Neural progenitor cell (in vitro differentiated cells): ENCODE data around the gene STARD3. TPM values are rescaled to one million over a fixed set of nuclear protein-coding genes. Genes with fewer than 3 reads are reported as not detected.

Experiments
- DNase-seq: peaks from one replicate; pipeline ENCODE4 v3.0.0-alpha.2; 2016; ENCODE audit warnings: low spot score
- H2AFZ ChIP-seq: fragments of 200-600 bp; sonication (generic); replicated peaks from 2 replicates; pipeline ENCODE4 v1.6.1; 2016; ENCODE audit warnings: antibody characterized with exemption
- H3F3A ChIP-seq: fragments of 200-600 bp; sonication (generic); 2 replicates; pipeline ENCODE4 v1.6.1; 2016; ENCODE audit warnings: antibody characterized with exemption, low read depth
- H3K27ac ChIP-seq: fragments of 200-600 bp; sonication (generic); 2 replicates; pipeline ENCODE4 v1.5.1; 2016; ENCODE audit warnings: mild to moderate bottlenecking
- H3K27me3 ChIP-seq: fragments of 200-600 bp; sonication (generic); 2 replicates; pipeline ENCODE4 v1.6.1; 2016; ENCODE audit warnings: mild to moderate bottlenecking, moderate library complexity
- H3K36me3 ChIP-seq: fragments of 200-600 bp; sonication (generic); 2 replicates; pipeline ENCODE4 v1.5.1; 2016
- H3K4me1 ChIP-seq: fragments of 200-600 bp; sonication (generic); 2 replicates; pipeline ENCODE4 v1.6.1; 2016; ENCODE audit warnings: mixed run types
- H3K4me2 ChIP-seq: fragments of 200-600 bp; sonication (generic); 2 replicates; pipeline ENCODE4 v1.6.1; 2016
- H3K4me3 ChIP-seq: fragments of 200-600 bp; sonication (generic); 2 replicates; pipeline ENCODE4 v1.5.1; 2016
- H3K79me2 ChIP-seq: fragments of 200-600 bp; sonication (generic); 2 replicates; pipeline ENCODE4 v1.6.1; 2016; ENCODE audit warnings: low read depth
- H3K9ac ChIP-seq: fragments of 200-600 bp; sonication (generic); 2 replicates; pipeline ENCODE4 v1.6.1; 2016
- H3K9me3 ChIP-seq: fragments of 200-600 bp; sonication (generic); 2 replicates; pipeline ENCODE4 v1.5.1; 2016; ENCODE audit warnings: low read depth
- H4K20me1 ChIP-seq: fragments of 200-600 bp; sonication (generic); 2 replicates; pipeline ENCODE4 v1.6.1; 2016; ENCODE audit warnings: low read depth
- H3K27ac Mint-ChIP-seq: 3 replicates; pipeline ENCODE4 v1.8.0; 2021; ENCODE audit warnings: mixed read lengths
- H3K27me3 Mint-ChIP-seq: 2 replicates; pipeline ENCODE4 v1.8.0; 2022; ENCODE audit warnings: low read depth, mild to moderate bottlenecking, inconsistent platforms, moderate library complexity, mixed read lengths; ENCODE audit not compliant: insufficient read depth
- H3K36me3 Mint-ChIP-seq: 3 replicates; pipeline ENCODE4 v1.8.0; 2021; ENCODE audit warnings: mixed read lengths
- H3K4me1 Mint-ChIP-seq: 3 replicates; pipeline ENCODE4 v1.8.0; 2021; ENCODE audit warnings: mixed read lengths
- H3K4me3 Mint-ChIP-seq: 3 replicates; pipeline ENCODE4 v1.8.0; 2021; ENCODE audit warnings: mild to moderate bottlenecking, moderate library complexity, mixed read lengths
- H3K9me3 Mint-ChIP-seq: 3 replicates; pipeline ENCODE4 v1.8.0; 2020; ENCODE audit warnings: mixed read lengths
- CTCF ChIP-seq: fragments of 200-600 bp; sonication (generic); IDR thresholded peaks from 2 replicates; pipeline ENCODE4 v1.5.1; 2017; ENCODE audit warnings: antibody characterized with exemption, mild to moderate bottlenecking
- EZH2 ChIP-seq: fragments of 200-600 bp; sonication (generic); IDR thresholded peaks from 2 replicates; pipeline ENCODE4 v1.6.1; 2017; ENCODE audit warnings: antibody characterized with exemption, mild to moderate bottlenecking, moderate library complexity
- EZH2phosphoT487 ChIP-seq: fragments of 200-600 bp; sonication (generic); IDR thresholded peaks from 2 replicates; pipeline ENCODE4 v1.6.1; 2017; ENCODE audit warnings: antibody characterized with exemption
- total RNA-seq: library from RNA; depleted of rRNA; stranded (reverse); fragments of >200 nt; gene quantifications from 2 replicates; pipeline ENCODE4 v1.2.3, GENCODE V29; 2015; ENCODE audit warnings: low replicate concordance

Gene STARD3
- total RNA-seq, 1 donor from 2014 or later = 21.5 TPM

- H3K4me3 ChIP-seq = peak overlapping the region; percentile 64
- H2AFZ ChIP-seq = no peak overlapping the region
- no peaks in the 10 kb centered on the region for H3K79me2 ChIP-seq
- H3F3A ChIP-seq = peaks cover 14% of the 10 kb centered on the region
- H3K4me3 Mint-ChIP-seq = peak overlapping the region; percentile 87
- H3K27ac ChIP-seq = no peak overlapping the region
- no peaks in the 10 kb centered on the region for H3K36me3 ChIP-seq
- no peak for DNase-seq
- H3K4me1 Mint-ChIP-seq = peaks cover 13% of the 10 kb centered on the region
- no peaks in the 10 kb centered on the region for H3K9me3 Mint-ChIP-seq
- H3K27me3 Mint-ChIP-seq = peaks cover 62% of the 10 kb centered on the region
- H3K9me3 ChIP-seq = no peaks in the 10 kb centered on the region
- H4K20me1 ChIP-seq = peaks cover 10% of the 10 kb centered on the region
- H3K27ac Mint-ChIP-seq = no peak overlapping the region
- peak; percentile 1 for TF ChIP-seq EZH2
- TF ChIP-seq EZH2phosphoT487 = no peak
- H3K27me3 ChIP-seq = peaks cover 90% of the 10 kb centered on the region
- H3K4me1 ChIP-seq = peaks cover 5% of the 10 kb centered on the region
- no peak overlapping the region for H3K9ac ChIP-seq
- peak overlapping the region; percentile 96 for H3K4me2 ChIP-seq
- no peaks in the 10 kb centered on the region for H3K36me3 Mint-ChIP-seq
These were observed 17.8 kb upstream of the STARD3 start for GRCh38 chr17:39618956-39619785.

- no peak overlapping the region for H3K4me3 Mint-ChIP-seq
- H3K9me3 Mint-ChIP-seq = no peaks in the 10 kb centered on the region
- no peaks in the 10 kb centered on the region for H3K36me3 Mint-ChIP-seq
- H3K27me3 Mint-ChIP-seq = peaks cover 59% of the 10 kb centered on the region
- peaks cover 5% of the 10 kb centered on the region for H3K4me1 ChIP-seq
- H3K9me3 ChIP-seq = no peaks in the 10 kb centered on the region
- H3K36me3 ChIP-seq = no peaks in the 10 kb centered on the region
- TF ChIP-seq CTCF (no peak), EZH2 (no peak), EZH2phosphoT487 (no peak)
- no peak for DNase-seq
- H3K27ac ChIP-seq = no peak overlapping the region
- H3K27ac Mint-ChIP-seq = no peak overlapping the region
- no peak overlapping the region for H3K4me3 ChIP-seq
- H3K4me1 Mint-ChIP-seq = peaks cover 13% of the 10 kb centered on the region
- no peaks in the 10 kb centered on the region for H3K79me2 ChIP-seq
- peaks cover 90% of the 10 kb centered on the region for H3K27me3 ChIP-seq
- H3K4me2 ChIP-seq = no peak overlapping the region
- peaks cover 10% of the 10 kb centered on the region for H4K20me1 ChIP-seq
- H3K9ac ChIP-seq = no peak overlapping the region
- H2AFZ ChIP-seq = no peak overlapping the region
- peaks cover 14% of the 10 kb centered on the region for H3F3A ChIP-seq
These were observed 17.2 kb upstream of the STARD3 start for GRCh38 chr17:39619786-39620101.

GRCh38 chr17:39621523-39622379 lies 15.2 kb upstream of the STARD3 start:
- H3K9ac ChIP-seq = no peak overlapping the region
- H3K4me1 Mint-ChIP-seq = peaks cover 23% of the 10 kb centered on the region
- H3K4me3 Mint-ChIP-seq = peak overlapping the region; percentile 66
- TF ChIP-seq CTCF = peak; percentile 100
- peak; percentile 57 for TF ChIP-seq EZH2phosphoT487
- TF ChIP-seq EZH2 = peak; percentile 55
- H3K4me1 ChIP-seq = peaks cover 11% of the 10 kb centered on the region
- H3K9me3 Mint-ChIP-seq = no peaks in the 10 kb centered on the region
- H3K27ac ChIP-seq = no peak overlapping the region
- no peaks in the 10 kb centered on the region for H3K36me3 Mint-ChIP-seq
- no peaks in the 10 kb centered on the region for H3K9me3 ChIP-seq
- H4K20me1 ChIP-seq = peaks cover 9% of the 10 kb centered on the region
- H3K27ac Mint-ChIP-seq = no peak overlapping the region
- no peak overlapping the region for H2AFZ ChIP-seq
- peak; percentile 90 for DNase-seq
- H3K79me2 ChIP-seq = no peaks in the 10 kb centered on the region
- no peak overlapping the region for H3K4me2 ChIP-seq
- peaks cover 14% of the 10 kb centered on the region for H3F3A ChIP-seq
- H3K27me3 Mint-ChIP-seq = peaks cover 58% of the 10 kb centered on the region
- peaks cover 90% of the 10 kb centered on the region for H3K27me3 ChIP-seq
- no peak overlapping the region for H3K4me3 ChIP-seq
- no peaks in the 10 kb centered on the region for H3K36me3 ChIP-seq
